Fibroblast of lung (primary cell): ENCODE measurements around the gene IGSF21.

Source experiments
- EZH2 ChIP-seq: IDR thresholded peaks from 2 replicates; pipeline ENCODE4 v1.5.1; 2012; ENCODE audit warnings: low read length, control low read depth, mild to moderate bottlenecking; ENCODE audit errors: missing control alignments
- TF ChIP-seq, protein P1 (sequence below), 2 donors: IDR thresholded peaks in 1 of 2; conservative IDR thresholded peaks in 1 of 2; 1 replicate in 1 of 2; 2 replicates in 1 of 2; pipeline ENCODE4 v1.5.1; 2011 to 2012; ENCODE audit warnings: low read length in 2 of 2, control low read depth in 1 of 2, inconsistent platforms in 1 of 2, low read depth in 1 of 2, mild to moderate bottlenecking in 1 of 2

DNA sequence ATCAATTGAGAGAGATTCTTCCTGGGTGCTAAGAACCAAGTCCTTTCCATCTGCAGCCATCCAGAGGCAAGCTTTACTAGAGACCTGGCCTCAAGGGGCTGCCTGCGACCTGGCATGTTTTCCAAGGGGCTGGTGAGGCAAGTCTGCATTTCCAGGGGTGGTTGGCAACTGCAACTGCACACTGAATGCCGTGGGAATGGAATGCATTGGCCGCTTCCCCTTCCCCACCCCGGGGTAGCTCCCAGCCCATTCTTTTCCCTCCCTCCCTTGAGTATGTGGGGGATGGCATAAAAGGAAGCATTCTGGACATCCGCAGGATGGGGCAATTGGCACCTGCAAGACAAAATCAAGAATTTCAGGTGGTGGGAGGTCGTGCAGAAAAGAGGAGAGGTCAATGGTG is 155.1 kb downstream of the IGSF21 start:
- TF ChIP-seq, protein P1, sequence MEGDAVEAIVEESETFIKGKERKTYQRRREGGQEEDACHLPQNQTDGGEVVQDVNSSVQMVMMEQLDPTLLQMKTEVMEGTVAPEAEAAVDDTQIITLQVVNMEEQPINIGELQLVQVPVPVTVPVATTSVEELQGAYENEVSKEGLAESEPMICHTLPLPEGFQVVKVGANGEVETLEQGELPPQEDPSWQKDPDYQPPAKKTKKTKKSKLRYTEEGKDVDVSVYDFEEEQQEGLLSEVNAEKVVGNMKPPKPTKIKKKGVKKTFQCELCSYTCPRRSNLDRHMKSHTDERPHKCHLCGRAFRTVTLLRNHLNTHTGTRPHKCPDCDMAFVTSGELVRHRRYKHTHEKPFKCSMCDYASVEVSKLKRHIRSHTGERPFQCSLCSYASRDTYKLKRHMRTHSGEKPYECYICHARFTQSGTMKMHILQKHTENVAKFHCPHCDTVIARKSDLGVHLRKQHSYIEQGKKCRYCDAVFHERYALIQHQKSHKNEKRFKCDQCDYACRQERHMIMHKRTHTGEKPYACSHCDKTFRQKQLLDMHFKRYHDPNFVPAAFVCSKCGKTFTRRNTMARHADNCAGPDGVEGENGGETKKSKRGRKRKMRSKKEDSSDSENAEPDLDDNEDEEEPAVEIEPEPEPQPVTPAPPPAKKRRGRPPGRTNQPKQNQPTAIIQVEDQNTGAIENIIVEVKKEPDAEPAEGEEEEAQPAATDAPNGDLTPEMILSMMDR (conservative IDR thresholded peaks at IDR 0.05 in 1 of 2, IDR thresholded peaks at IDR 0.05 in 1 of 2; ENCODE audit: low read depth in 1 of 2, low read length in 2 of 2) = no peak
- no peak for TF ChIP-seq EZH2
